Stomach (tissue), 19 donors: ENCODE measurements around the gene KLF5. TPM values are rescaled to one million over a fixed set of nuclear protein-coding genes. Genes with fewer than 3 reads are reported as not detected.

Experiments used
- DNase-seq, 2 donors: peaks; one replicate each; pipeline versions ENCODE4 v3.0.0 to v3.0.0-alpha.2; 2013 to 2019
- H3K27ac ChIP-seq, 5 donors: fragments of 200-600 bp in 4 of 5; sonication (generic) in 4 of 5; one replicate each; pipeline ENCODE4 v1.5.1; 2013 to 2019; ENCODE audit warnings: mild to moderate bottlenecking in 1 of 5, moderate library complexity in 1 of 5
- H3K27me3 ChIP-seq, 3 donors: fragments of 200-600 bp; sonication (generic); one replicate each; pipeline ENCODE4 v1.5.1; 2017 to 2019; ENCODE audit warnings: mixed run types in 1 of 3
- H3K36me3 ChIP-seq, 4 donors: fragments of 200-600 bp; sonication (generic); 1 replicate in 3 of 4; 2 replicates in 1 of 4; pipeline ENCODE4 v1.5.1; 2016 to 2019
- H3K4me1 ChIP-seq, 4 donors: fragments of 200-600 bp; sonication (generic); one replicate each; pipeline ENCODE4 v1.5.1; 2016 to 2019
- H3K4me3 ChIP-seq, 4 donors: fragments of 200-600 bp; sonication (generic) in 3 of 4; one replicate each; pipeline ENCODE4 v1.5.1; 2016 to 2019; ENCODE audit warnings: mild to moderate bottlenecking in 1 of 4
- H3K9me3 ChIP-seq, 4 donors: fragments of 200-600 bp; sonication (generic); one replicate each; pipeline ENCODE4 v1.5.1; 2016 to 2019
- EP300 ChIP-seq: sonication (generic); formaldehyde crosslinking; IDR thresholded peaks from one replicate; pipeline ENCODE4 v1.6.1; 2017; ENCODE audit warnings: antibody characterized with exemption
- POLR2A ChIP-seq, 4 donors: fragments of 450-650 bp; IDR thresholded peaks; one replicate each; pipeline ENCODE4 v1.6.1; 2016; ENCODE audit warnings: antibody characterized with exemption in 4 of 4, control low read depth in 2 of 4, mild to moderate bottlenecking in 1 of 4, moderate library complexity in 1 of 4
- POLR2AphosphoS5 ChIP-seq, 3 donors: sonication (generic); formaldehyde crosslinking; IDR thresholded peaks; one replicate each; pipeline ENCODE4 v1.6.1; 2016; ENCODE audit warnings: antibody characterized with exemption in 3 of 3
- WGBS, 5 donors: extraction: QIAGEN DNeasy Blood & Tissue Kit in 3 of 5; methylation state at CpG; one replicate each; pipeline versions ENCODE4 v1.1.5 to v1.1.7; 2013 to 2018; 5-methylcytosine and 5-hydroxymethylcytosine counted together
- intact Hi-C: fragments of 100-400 bp; cut with DNase I; formaldehyde crosslinking; loops from one replicate; pipeline ENCODE4 v1.15.1; 2023; ENCODE audit warnings: low total_unique reads
- long read RNA-seq, 10 donors: transcript quantifications; one replicate each; lab custom pipeline, GENCODE V29; 2026
- polyA plus RNA-seq, 3 donors: library from polyadenylated mRNA; stranded (reverse); fragments of 200-250 nt; gene quantifications; one replicate each; pipeline ENCODE4 v1.2.3, GENCODE V29; 2013
- total RNA-seq, 5 donors: library from RNA; depleted of rRNA; stranded (reverse); fragments of >200 nt; gene quantifications; one replicate each; pipeline versions ENCODE4 v1.1.0 to v1.2.3, GENCODE V29; 2014 to 2016
- TF ChIP-seq, protein P1 (sequence below), 7 experiments: fragments of 450-650 bp in 4 of 7; fragments of 200-600 bp in 3 of 7; sonication (generic) in 3 of 7; IDR thresholded peaks; one replicate each; pipeline ENCODE4 v1.5.1; 2016 to 2019; ENCODE audit warnings: antibody characterized with exemption in 7 of 7, control low read depth in 2 of 7, mild to moderate bottlenecking in 1 of 7
- donor health status: healthy with polysubstance abuse.
- donor health status: Bipolar disorder and iron deficiency.
- donor health status: healthy.

KLF5 gene
- total RNA-seq, result 100 to 1,000 TPM in 1 of 5 donors, 10 to 100 TPM in 4; 35.7 to 585 (median 73.9) TPM
- polyA plus RNA-seq, result 100 to 1,000 TPM in 1 of 3 donors, 10 to 100 TPM in 2; 23.7 to 104 (median 82.3) TPM
- long read RNA-seq, donor 1, transcript KLF5-201 (4 exons, 3,566 nt), result major isoform, 11 of 24 reads
- long read RNA-seq, donor 1, partial matches to known transcripts, result 13 of 24 reads
- long read RNA-seq, donor 1, other reads (novel, unspliced or antisense), result 0 of 24 reads
- long read RNA-seq, donor 2, transcript KLF5-201 (4 exons, 3,566 nt), result major isoform, 19 of 33 reads
- long read RNA-seq, donor 2, partial matches to known transcripts, result 14 of 33 reads
- long read RNA-seq, donor 2, other reads (novel, unspliced or antisense), result 0 of 33 reads
- long read RNA-seq, donor 3, transcript KLF5-201 (4 exons, 3,566 nt), result major isoform, 12 of 21 reads
- long read RNA-seq, donor 3, partial matches to known transcripts, result 9 of 21 reads
- long read RNA-seq, donor 3, other reads (novel, unspliced or antisense), result 0 of 21 reads
- long read RNA-seq, donor 4, partial matches to known transcripts, result 0 of 1 reads
- long read RNA-seq, donor 4, other reads (novel, unspliced or antisense), result 0 of 1 reads
- long read RNA-seq, donor 5, transcript KLF5-201 (4 exons, 3,566 nt), result major isoform, 9 of 36 reads
- long read RNA-seq, donor 5, partial matches to known transcripts, result 27 of 36 reads
- long read RNA-seq, donor 5, other reads (novel, unspliced or antisense), result 0 of 36 reads
- long read RNA-seq, donor 6, transcript KLF5-201 (4 exons, 3,566 nt), result major isoform, 43 of 84 reads
- long read RNA-seq, donor 6, partial matches to known transcripts, result 41 of 84 reads
- long read RNA-seq, donor 6, other reads (novel, unspliced or antisense), result 0 of 84 reads
- long read RNA-seq, donor 7, transcript KLF5-201 (4 exons, 3,566 nt), result major isoform, 15 of 96 reads
- long read RNA-seq, donor 7, partial matches to known transcripts, result 81 of 96 reads
- long read RNA-seq, donor 7, other reads (novel, unspliced or antisense), result 0 of 96 reads
- long read RNA-seq, donor 8, transcript KLF5-201 (4 exons, 3,566 nt), result major isoform, 24 of 74 reads
- long read RNA-seq, donor 8, partial matches to known transcripts, result 50 of 74 reads
- long read RNA-seq, donor 8, other reads (novel, unspliced or antisense), result 0 of 74 reads
- long read RNA-seq, donor 9, transcript KLF5-201 (4 exons, 3,566 nt), result major isoform, 5 of 22 reads
- long read RNA-seq, donor 9, partial matches to known transcripts, result 17 of 22 reads
- long read RNA-seq, donor 9, other reads (novel, unspliced or antisense), result 0 of 22 reads
- long read RNA-seq, donor 10, transcript KLF5-201 (4 exons, 3,566 nt), result major isoform, 11 of 21 reads
- long read RNA-seq, donor 10, partial matches to known transcripts, result 10 of 21 reads
- long read RNA-seq, donor 10, other reads (novel, unspliced or antisense), result 0 of 21 reads

DNA sequence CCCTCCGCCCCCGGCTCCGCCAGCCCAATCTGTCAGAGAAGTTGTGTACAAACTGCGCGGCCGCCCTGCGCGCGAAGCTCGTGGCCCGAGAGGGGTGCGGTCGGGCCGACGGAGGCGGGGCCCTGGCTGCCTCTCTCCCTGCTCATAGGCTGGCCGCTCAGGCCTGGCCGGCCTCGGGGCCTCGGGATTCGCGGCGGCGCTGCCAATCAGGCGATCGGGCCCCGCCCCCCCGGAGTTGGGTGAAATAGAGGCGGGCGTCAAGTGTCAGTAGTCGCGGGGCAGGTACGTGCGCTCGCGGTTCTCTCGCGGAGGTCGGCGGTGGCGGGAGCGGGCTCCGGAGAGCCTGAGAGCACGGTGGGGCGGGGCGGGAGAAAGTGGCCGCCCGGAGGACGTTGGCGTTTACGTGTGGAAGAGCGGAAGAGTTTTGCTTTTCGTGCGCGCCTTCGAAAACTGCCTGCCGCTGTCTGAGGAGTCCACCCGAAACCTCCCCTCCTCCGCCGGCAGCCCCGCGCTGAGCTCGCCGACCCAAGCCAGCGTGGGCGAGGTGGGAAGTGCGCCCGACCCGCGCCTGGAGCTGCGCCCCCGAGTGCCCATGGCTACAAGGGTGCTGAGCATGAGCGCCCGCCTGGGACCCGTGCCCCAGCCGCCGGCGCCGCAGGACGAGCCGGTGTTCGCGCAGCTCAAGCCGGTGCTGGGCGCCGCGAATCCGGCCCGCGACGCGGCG, at the start of gene KLF5:
Gene KLF5 (plus strand): TSS at position 270 of the 724 bp plus-strand sequence. CDS start 323 bp downstream, at position 593.
- Histone ChIP-seq H3K9me3 (no peaks in the 10 kb centered on the region), H3K4me1 (peaks cover under 1 to 26% (median 18%) of the 10 kb centered on the region in 4 donors), H3K27ac (peak within 1 kb of the TSS; percentile 87 to 95 (median 91)), H3K4me3 (peak within 1 kb of the TSS; percentile 69 to 90 (median 82)), H3K36me3 (peaks cover 0 to 10% (median 3%) of the 10 kb centered on the region in 4 donors), H3K27me3 (peaks cover 0 to 9% (median 0%) of the 10 kb centered on the region in 3 donors)
- peak; percentile 98 to 99 for DNase-seq
- WGBS, 5 donors, result 0 to 1% (median 0%) methylated on average over 24 to 93 of the region's 93 CpGs
- intact Hi-C loops, result no loop called here
- TF ChIP-seq POLR2AphosphoS5 (IDR thresholded peaks at IDR 0.05) (peak; percentile 81 to 100 (median 99)), POLR2A (IDR thresholded peaks at IDR 0.05) (peak in 2 of 4 donors; percentile 94 to 98)
- TF ChIP-seq, protein P1, sequence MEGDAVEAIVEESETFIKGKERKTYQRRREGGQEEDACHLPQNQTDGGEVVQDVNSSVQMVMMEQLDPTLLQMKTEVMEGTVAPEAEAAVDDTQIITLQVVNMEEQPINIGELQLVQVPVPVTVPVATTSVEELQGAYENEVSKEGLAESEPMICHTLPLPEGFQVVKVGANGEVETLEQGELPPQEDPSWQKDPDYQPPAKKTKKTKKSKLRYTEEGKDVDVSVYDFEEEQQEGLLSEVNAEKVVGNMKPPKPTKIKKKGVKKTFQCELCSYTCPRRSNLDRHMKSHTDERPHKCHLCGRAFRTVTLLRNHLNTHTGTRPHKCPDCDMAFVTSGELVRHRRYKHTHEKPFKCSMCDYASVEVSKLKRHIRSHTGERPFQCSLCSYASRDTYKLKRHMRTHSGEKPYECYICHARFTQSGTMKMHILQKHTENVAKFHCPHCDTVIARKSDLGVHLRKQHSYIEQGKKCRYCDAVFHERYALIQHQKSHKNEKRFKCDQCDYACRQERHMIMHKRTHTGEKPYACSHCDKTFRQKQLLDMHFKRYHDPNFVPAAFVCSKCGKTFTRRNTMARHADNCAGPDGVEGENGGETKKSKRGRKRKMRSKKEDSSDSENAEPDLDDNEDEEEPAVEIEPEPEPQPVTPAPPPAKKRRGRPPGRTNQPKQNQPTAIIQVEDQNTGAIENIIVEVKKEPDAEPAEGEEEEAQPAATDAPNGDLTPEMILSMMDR (IDR thresholded peaks at IDR 0.05), result no peak

GRCh38 chr13:73011751-73012150, 47.1 kb upstream of the KLF5 start:
- WGBS, 5 donors, result 85 to 100% (median 92%) methylated on average over 5 of the region's 5 CpGs
- Histone ChIP-seq H3K4me1 (no peaks in the 10 kb centered on the region), H3K27me3 (no peaks in the 10 kb centered on the region), H3K27ac (no peak overlapping the region), H3K4me3 (no peak overlapping the region), H3K36me3 (peaks cover 0 to 25% (median 16%) of the 10 kb centered on the region in 4 donors), H3K9me3 (no peaks in the 10 kb centered on the region)
- TF ChIP-seq, protein P1 (IDR thresholded peaks at IDR 0.05), result no peak
- TF ChIP-seq POLR2AphosphoS5 (IDR thresholded peaks at IDR 0.05) (no peak), EP300 (no peak), POLR2A (IDR thresholded peaks at IDR 0.05) (no peak)
- intact Hi-C loops, result no loop called here
- no peak for DNase-seq

- no peak for DNase-seq
- Histone ChIP-seq H3K36me3 (peaks cover 0 to 45% (median 18%) of the 10 kb centered on the region in 4 donors), H3K4me1 (no peaks in the 10 kb centered on the region), H3K9me3 (no peaks in the 10 kb centered on the region), H3K27ac (no peak overlapping the region), H3K27me3 (no peaks in the 10 kb centered on the region), H3K4me3 (no peak overlapping the region)
- intact Hi-C loops, result no loop called here
- 83 to 94% (median 92%) methylated on average over 1 of the region's 1 CpG for WGBS, 5 donors
- TF ChIP-seq POLR2A (IDR thresholded peaks at IDR 0.05), result no peak
- TF ChIP-seq EP300, result no peak
- TF ChIP-seq, protein P1 (IDR thresholded peaks at IDR 0.05), result no peak
- no peak for TF ChIP-seq POLR2AphosphoS5 (IDR thresholded peaks at IDR 0.05)
Observed at GRCh38 chr13:73015805-73016204, 43.0 kb upstream of the KLF5 start.
